GM21447 (cell line): Measurements from ENCODE around the gene ACTL6B.

Source experiments
- ATAC-seq: cut with Tn5 transposase; IDR thresholded peaks from one replicate; pipeline ENCODE4 v1.9.1; 2021; ENCODE audit not compliant: unreplicated experiment

ACTL6B gene

GRCh38 chr7:100683659-100684533 is 27.6 kb upstream of the ACTL6B start:
- no peak for ATAC-seq

- ATAC-seq, result no peak
These were observed 26.9 kb upstream of the ACTL6B start for GRCh38 chr7:100682991-100683658.

- no peak for ATAC-seq
These were observed 26.0 kb upstream of the ACTL6B start for GRCh38 chr7:100682228-100682741.

GRCh38 chr7:100681491-100682227 is 25.4 kb upstream of the ACTL6B start:
- no peak for ATAC-seq

- no peak for ATAC-seq
These were observed 24.5 kb upstream of the ACTL6B start for GRCh38 chr7:100680576-100681271.

- no peak for ATAC-seq
These were observed 23.8 kb upstream of the ACTL6B start for GRCh38 chr7:100679927-100680575.

- ATAC-seq, result no peak
These were observed 23.1 kb upstream of the ACTL6B start for GRCh38 chr7:100679129-100679926.

- ATAC-seq, result no peak
These were observed 22.2 kb upstream of the ACTL6B start for GRCh38 chr7:100678291-100678984.

- no peak for ATAC-seq
These were observed 21.3 kb upstream of the ACTL6B start for GRCh38 chr7:100677308-100678267.

GRCh38 chr7:100676501-100677306 is 20.5 kb upstream of the ACTL6B start:
- no peak for ATAC-seq

GRCh38 chr7:100675581-100676350 is 19.5 kb upstream of the ACTL6B start:
- ATAC-seq, result peak; percentile 33

GRCh38 chr7:100675105-100675451 is 18.8 kb upstream of the ACTL6B start:
- no peak for ATAC-seq

GRCh38 chr7:100674411-100675104 is 18.3 kb upstream of the ACTL6B start:
- ATAC-seq, result no peak

GRCh38 chr7:100673942-100674410 is 17.7 kb upstream of the ACTL6B start:
- no peak for ATAC-seq

- peak; percentile 54 for ATAC-seq
These were observed 17.2 kb upstream of the ACTL6B start, which contains the start of gene GNB2 for GRCh38 chr7:100673302-100673941. TSS of gene GNB2 (plus strand) at chr7:100673740. CDS start at chr7:100676266, 2,526 bp downstream.
